D721Med (cell line): ENCODE results near the gene PSMB3.

Experiments
- DNase-seq: peaks from one replicate; pipeline ENCODE4 v3.0.0; 2011; ENCODE audit warnings: low spot score; ENCODE audit not compliant: insufficient read length
- FAIRE-seq: peaks from 2 replicates; lab custom pipeline; 2011; peaks lifted over from hg19 to GRCh38; lab: Jason Lieb, UNC
- CTCF ChIP-seq: IDR thresholded peaks from 2 replicates; pipeline ENCODE4 v1.5.1; 2012; ENCODE audit warnings: mild to moderate bottlenecking, control low read depth; ENCODE audit not compliant: insufficient read depth; ENCODE audit errors: missing control alignments

PSMB3 gene

GRCh38 chr17:38753071-38753506 is 548 bp downstream of the PSMB3 start:
- DNase-seq (no peak), FAIRE-seq (no peak)
- TF ChIP-seq CTCF, result no peak

DNA sequence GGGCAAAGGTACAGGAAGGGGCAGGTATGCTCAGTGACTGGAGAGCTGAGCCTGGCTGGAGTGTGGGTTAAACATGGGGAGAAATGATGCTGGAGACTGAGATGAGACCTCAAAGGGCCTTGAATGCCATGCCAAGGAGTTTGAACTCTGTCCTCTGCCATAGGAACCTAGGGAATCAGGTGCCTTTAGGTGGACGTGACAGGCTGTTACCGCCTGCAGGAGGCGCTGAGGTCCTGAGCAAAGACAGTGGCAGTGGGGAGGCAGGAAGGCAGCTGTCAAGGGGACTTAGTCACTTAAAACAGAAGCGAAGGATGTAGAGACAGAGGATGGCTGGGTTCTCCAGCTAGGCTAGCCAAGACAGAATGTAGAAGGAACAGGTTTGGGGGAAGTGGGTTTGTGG is 9.1 kb downstream of the PSMB3 start:
- no peak for FAIRE-seq
- peak; percentile 44 for TF ChIP-seq CTCF
- no peak for DNase-seq

DNA sequence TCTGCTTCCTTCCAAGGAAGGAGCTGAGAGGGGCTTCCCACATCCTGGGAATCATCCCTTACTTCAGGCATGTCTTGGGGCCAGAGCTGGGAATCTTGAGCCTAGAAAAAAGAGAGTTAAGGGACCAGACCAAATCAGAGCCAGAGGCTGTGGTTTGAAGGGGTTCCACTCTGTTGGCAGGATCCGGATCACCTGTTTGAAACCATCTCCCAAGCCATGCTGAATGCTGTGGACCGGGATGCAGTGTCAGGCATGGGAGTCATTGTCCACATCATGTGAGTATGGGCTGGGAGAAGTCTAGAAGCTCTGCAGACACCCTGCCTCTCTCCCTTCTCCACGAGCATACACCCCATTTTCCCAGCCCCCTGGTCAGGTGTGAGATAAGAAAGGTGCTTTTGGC is 9.7 kb downstream of the PSMB3 start:
- TF ChIP-seq CTCF, result no peak
- DNase-seq (no peak), FAIRE-seq (no peak)

GRCh38 chr17:38766341-38766740 is 13.8 kb downstream of the PSMB3 start:
- no peak for DNase-seq
- no peak for TF ChIP-seq CTCF
- no peak for FAIRE-seq

DNA sequence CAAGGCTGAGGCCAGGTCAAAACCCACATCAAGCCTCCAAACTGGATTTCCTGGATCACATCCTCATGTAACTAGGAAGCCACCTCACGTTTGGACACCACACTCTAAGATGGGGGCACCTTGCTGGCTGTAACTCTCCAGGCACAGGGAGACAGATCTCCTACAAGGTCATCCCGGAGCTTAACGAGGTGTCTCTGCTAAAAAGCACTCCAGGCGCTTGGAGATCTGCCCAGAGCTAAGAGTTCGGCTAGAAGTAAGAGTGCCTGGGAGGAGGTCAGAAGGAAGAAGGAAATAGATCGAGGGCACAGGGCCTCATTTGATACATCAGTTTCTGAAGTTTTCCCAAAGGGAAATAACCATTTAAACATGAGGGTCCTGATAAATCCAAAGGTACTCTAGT is 15.9 kb downstream of the PSMB3 start:
- no peak for TF ChIP-seq CTCF
- FAIRE-seq (no peak), DNase-seq (no peak)

GRCh38 chr17:38773258-38773657 is 20.7 kb downstream of the PSMB3 start:
- no peak for TF ChIP-seq CTCF
- DNase-seq (no peak), FAIRE-seq (no peak)

DNA sequence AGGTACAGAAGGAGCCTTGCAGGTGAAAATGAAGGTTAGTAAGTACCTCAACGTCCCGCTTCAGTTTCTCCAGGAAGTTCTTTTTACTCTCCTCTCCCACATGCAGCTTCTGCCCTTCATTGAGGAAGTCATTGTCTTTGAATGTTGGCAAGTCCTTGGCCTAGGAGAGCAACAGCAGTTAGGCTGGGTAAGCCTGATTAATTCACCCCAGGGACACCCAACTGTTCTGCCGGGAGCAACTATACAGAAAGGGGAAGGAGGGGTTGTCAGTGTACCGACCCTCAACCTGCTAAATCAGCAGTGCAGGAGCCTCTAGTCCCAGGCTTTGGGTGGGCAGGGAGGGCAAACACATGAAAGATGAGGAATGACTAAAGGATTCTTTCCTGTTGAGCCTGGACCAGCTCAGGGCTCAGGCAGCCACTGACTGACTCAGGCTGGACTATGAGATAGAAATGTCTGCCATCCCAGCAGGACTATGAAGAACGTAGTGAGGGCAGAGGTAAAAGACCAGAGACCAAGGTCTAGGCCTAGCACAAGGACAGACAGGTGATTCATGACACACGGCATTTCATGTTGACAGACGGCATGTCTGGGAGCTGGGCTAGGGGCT is 25.2 kb downstream of the PSMB3 start:
- FAIRE-seq, result no peak
- DNase-seq, result no peak
- TF ChIP-seq CTCF, result no peak
